CD14-positive monocyte (primary cell): ENCODE data around the gene SEL1L3. TPM values are rescaled to one million over a fixed set of nuclear protein-coding genes. Genes with fewer than 3 reads are reported as not detected.

Experiments used
- DNase-seq, 3 donors: peaks; one replicate each; pipeline ENCODE4 v3.0.0-alpha.2; 2011 to 2022
- H2AFZ ChIP-seq: 2 replicates; pipeline ENCODE4 v1.6.0; 2012; ENCODE audit warnings: mild to moderate bottlenecking, low read depth, low read length, inconsistent platforms; ENCODE audit not compliant: insufficient read depth, poor library complexity, severe bottlenecking
- H3K27ac ChIP-seq, 2 donors: 1 replicate in 1 of 2; 2 replicates in 1 of 2; pipeline ENCODE4 v1.5.1; 2012 to 2013; ENCODE audit warnings: low read length in 2 of 2, control low read depth in 1 of 2, inconsistent platforms in 1 of 2, low read depth in 1 of 2, mild to moderate bottlenecking in 1 of 2
- H3K27me3 ChIP-seq, 2 donors: one replicate each; pipeline versions ENCODE4 v1.6.0 to v1.6.1; 2011 to 2013; ENCODE audit warnings: low read length in 2 of 2; ENCODE audit not compliant: control insufficient read depth in 2 of 2, insufficient read depth in 2 of 2
- H3K36me3 ChIP-seq, 2 donors: replicated peaks in 1 of 2; 1 replicate in 1 of 2; 2 replicates in 1 of 2; pipeline versions ENCODE4 v1.5.1 to v1.6.1; 2012 to 2013; ENCODE audit warnings: low read length in 2 of 2, control low read depth in 1 of 2, inconsistent platforms in 1 of 2, mild to moderate bottlenecking in 1 of 2; ENCODE audit not compliant: insufficient read depth in 2 of 2, control insufficient read depth in 1 of 2
- H3K4me1 ChIP-seq, 2 donors: 1 replicate in 1 of 2; 2 replicates in 1 of 2; pipeline versions ENCODE4 v1.5.1 to v1.6.1; 2012 to 2013; ENCODE audit warnings: low read length in 2 of 2, control low read depth in 1 of 2, inconsistent platforms in 1 of 2, mild to moderate bottlenecking in 1 of 2, moderate library complexity in 1 of 2; ENCODE audit not compliant: insufficient read depth in 2 of 2, control insufficient read depth in 1 of 2
- H3K4me2 ChIP-seq: replicated peaks from 2 replicates; pipeline ENCODE3; 2012; ENCODE audit warnings: low read length, moderate library complexity, mild to moderate bottlenecking; ENCODE audit not compliant: poor library complexity, severe bottlenecking; ENCODE audit errors: extremely low read depth
- H3K4me3 ChIP-seq, 3 experiments: fragments of 200-600 bp in 1 of 3; sonication (generic) in 1 of 3; replicated peaks in 1 of 3; 1 replicate in 2 of 3; 2 replicates in 1 of 3; pipeline ENCODE4 v1.5.1; 2011 to 2013; ENCODE audit warnings: low read length in 3 of 3, mild to moderate bottlenecking in 3 of 3, control low read depth in 2 of 3, low read depth in 2 of 3, inconsistent platforms in 1 of 3, moderate library complexity in 1 of 3
- H3K79me2 ChIP-seq: 2 replicates; pipeline ENCODE4 v1.6.0; 2012; ENCODE audit warnings: mild to moderate bottlenecking, control low read depth, inconsistent platforms, low read length, moderate library complexity; ENCODE audit not compliant: insufficient read depth
- H3K9ac ChIP-seq: 2 replicates; pipeline ENCODE4 v1.6.0; 2017; ENCODE audit warnings: low read length, mild to moderate bottlenecking; ENCODE audit not compliant: insufficient read depth, poor library complexity, severe bottlenecking
- H3K9me3 ChIP-seq, 2 donors: replicated peaks in 1 of 2; 1 replicate in 1 of 2; 2 replicates in 1 of 2; pipeline versions ENCODE4 v1.5.1 to v1.6.1; 2012 to 2013; ENCODE audit warnings: low read length in 2 of 2, control low read depth in 1 of 2; ENCODE audit not compliant: control insufficient read depth in 1 of 2, insufficient read depth in 1 of 2
- H4K20me1 ChIP-seq: 2 replicates; pipeline ENCODE4 v1.6.0; 2012; ENCODE audit warnings: mild to moderate bottlenecking, low read length, control low read depth, moderate library complexity; ENCODE audit not compliant: insufficient read depth
- H3K27ac Mint-ChIP-seq, 7 donors: one replicate each; pipeline ENCODE4 v1.8.0; 2020; ENCODE audit warnings: mild to moderate bottlenecking in 7 of 7, mixed read lengths in 7 of 7, moderate library complexity in 6 of 7, inconsistent platforms in 2 of 7
- H3K27me3 Mint-ChIP-seq, 3 donors: one replicate each; pipeline ENCODE4 v1.8.0; 2021 to 2022; ENCODE audit warnings: low read depth in 3 of 3, mild to moderate bottlenecking in 3 of 3, mixed read lengths in 3 of 3, moderate library complexity in 3 of 3, inconsistent platforms in 1 of 3
- H3K36me3 Mint-ChIP-seq, 2 donors: one replicate each; pipeline ENCODE4 v1.8.0; 2020; ENCODE audit warnings: mixed read lengths in 2 of 2, inconsistent platforms in 1 of 2, mild to moderate bottlenecking in 1 of 2
- H3K4me1 Mint-ChIP-seq: one replicate; pipeline ENCODE4 v1.8.0; 2020; ENCODE audit warnings: mild to moderate bottlenecking, mixed read lengths
- H3K4me3 Mint-ChIP-seq, 2 donors: one replicate each; pipeline ENCODE4 v1.8.0; 2020; ENCODE audit warnings: mild to moderate bottlenecking in 2 of 2, mixed read lengths in 2 of 2, moderate library complexity in 1 of 2
- H3K9me3 Mint-ChIP-seq, 7 donors: one replicate each; pipeline ENCODE4 v1.8.0; 2020 to 2022; ENCODE audit warnings: mixed read lengths in 7 of 7, mild to moderate bottlenecking in 6 of 7, moderate library complexity in 6 of 7, inconsistent platforms in 2 of 7
- CTCF ChIP-seq: fragments of 200-600 bp; IDR thresholded peaks from one replicate; pipeline ENCODE4 v1.8.0; 2022; ENCODE audit warnings: antibody characterized with exemption, mild to moderate bottlenecking
- WGBS: methylation state at CpG from one replicate; pipeline ENCODE4 v1.1.5; 2013; ENCODE audit warnings: missing lambda C conversion rate; ENCODE audit not compliant: insufficient coverage; 5-methylcytosine and 5-hydroxymethylcytosine counted together
- intact Hi-C, 2 donors: fragments of 100-400 bp; cut with micrococcal nuclease; formaldehyde crosslinking; loops; one replicate each; pipeline versions ENCODE4 v1.15.0 to v1.15.1; 2023
- polyA plus RNA-seq, 3 donors: library from polyadenylated mRNA; depleted of rRNA in 1 of 3; unstranded in 2 of 3; stranded (reverse) in 1 of 3; fragments of 300-500 nt in 2 of 3; fragments of >200 nt in 1 of 3; fragmentation: Illumina TruSeq in 2 of 3; gene quantifications; 1 replicate in 2 of 3; 2 replicates in 1 of 3; pipeline ENCODE4 v1.2.3, GENCODE V29; 2012 to 2021

Gene SEL1L3
- polyA plus RNA-seq, 3 donors, result 0.61 to 2.2 (median 1.7) TPM

- H3K36me3 ChIP-seq, result no peaks in the 10 kb centered on the region
- H3K36me3 Mint-ChIP-seq, result no peaks in the 10 kb centered on the region
- intact Hi-C loops, result no loop called here
These were observed 105.3 kb downstream of the SEL1L3 start for GRCh38 chr4:25757452-25757851.

GRCh38 chr4:25756503-25756902 is 106.3 kb downstream of the SEL1L3 start:
- WGBS, result 100% methylated on average over 2 of the region's 5 CpGs

More at GRCh38 chr4:25757452-25757851, 105.3 kb downstream of the SEL1L3 start:
- Histone ChIP-seq H3K4me2 (no peak overlapping the region), H3K27me3 (no peaks in the 10 kb centered on the region), H3K79me2 (no peaks in the 10 kb centered on the region), H3K27ac (no peak overlapping the region), H3K4me1 (peaks cover 22 to 25% of the 10 kb centered on the region in 2 donors), H4K20me1 (no peaks in the 10 kb centered on the region), H2AFZ (no peak overlapping the region), H3K9ac (no peak overlapping the region), H3K4me3 (no peak overlapping the region), H3K9me3 (no peaks in the 10 kb centered on the region)
- Mint-ChIP-seq H3K9me3 (peaks cover 0 to 2% (median 0%) of the 10 kb centered on the region in 7 donors), H3K27ac (no peak overlapping the region), H3K4me3 (no peak overlapping the region), H3K27me3 (peaks cover 0 to 2% (median 0%) of the 10 kb centered on the region in 3 donors), H3K4me1 (peaks cover 27% of the 10 kb centered on the region)
- no peak for TF ChIP-seq CTCF
- 97% methylated on average over 7 of the region's 8 CpGs for WGBS
- DNase-seq, result no peak

More at GRCh38 chr4:25756503-25756902, 106.3 kb downstream of the SEL1L3 start:
- Mint-ChIP-seq H3K36me3 (no peaks in the 10 kb centered on the region), H3K27me3 (peaks cover 0 to 2% (median 0%) of the 10 kb centered on the region in 3 donors), H3K27ac (no peak overlapping the region), H3K4me3 (no peak overlapping the region), H3K4me1 (peaks cover 27% of the 10 kb centered on the region), H3K9me3 (peaks cover 0 to 2% (median 0%) of the 10 kb centered on the region in 7 donors)
- Histone ChIP-seq H4K20me1 (no peaks in the 10 kb centered on the region), H3K9ac (no peak overlapping the region), H3K27ac (no peak overlapping the region), H3K9me3 (no peaks in the 10 kb centered on the region), H3K4me3 (no peak overlapping the region), H3K4me1 (peaks cover 22 to 25% of the 10 kb centered on the region in 2 donors), H3K4me2 (no peak overlapping the region), H3K36me3 (no peaks in the 10 kb centered on the region), H3K79me2 (no peaks in the 10 kb centered on the region), H3K27me3 (no peaks in the 10 kb centered on the region), H2AFZ (no peak overlapping the region)
- TF ChIP-seq CTCF, result no peak
- no peak for DNase-seq
- intact Hi-C loops, result no loop called here
